NCI-H748 (cell line): ENCODE measurements around the gene TENT5A.
"Not testable (repeated sequence)": the region's sequence is repeated elsewhere in the genome, so short reads cannot be mapped to it uniquely, and the experiment has no call there.

ENCODE experiments used
- DNase-seq: peaks from one replicate; lab custom pipeline; 2025; ENCODE audit not compliant: unreplicated experiment; lab: John Stamatoyannopoulos, UW

The TENT5A gene

GRCh38 chr6:81751388-81752083, 945 bp downstream of the TENT5A start:
- DNase-seq = peak; percentile 79

GRCh38 chr6:81750681-81751387, 1.6 kb downstream of the TENT5A start:
- DNase-seq = peak; percentile 61

- no peak for DNase-seq
Observed at GRCh38 chr6:81750200-81750599, 2.3 kb downstream of the TENT5A start.

GRCh38 chr6:81749707-81750106, 2.8 kb downstream of the TENT5A start:
- DNase-seq = peak; percentile 75

- peak; percentile 11 for DNase-seq
Observed at GRCh38 chr6:81748994-81749393, 3.5 kb downstream of the TENT5A start.

- no peak for DNase-seq
Observed at GRCh38 chr6:81747327-81747726, 5.2 kb downstream of the TENT5A start.

GRCh38 chr6:81744131-81744530, 8.3 kb downstream of the TENT5A start:
- DNase-seq = no peak

- DNase-seq = no peak
Observed at GRCh38 chr6:81743649-81744048, 8.8 kb downstream of the TENT5A start.

GRCh38 chr6:81741689-81742088, 10.8 kb downstream of the TENT5A start:
- no peak for DNase-seq

GRCh38 chr6:81740591-81740990, 11.9 kb downstream of the TENT5A start:
- DNase-seq = not testable (repeated sequence)

GRCh38 chr6:81739230-81740195, 13.0 kb downstream of the TENT5A start:
- DNase-seq = peak; percentile 32

GRCh38 chr6:81736428-81736827, 16.1 kb downstream of the TENT5A start:
- peak; percentile 15 for DNase-seq

GRCh38 chr6:81735756-81736380, 16.6 kb downstream of the TENT5A start:
- no peak for DNase-seq

GRCh38 chr6:81734500-81735150, 17.9 kb downstream of the TENT5A start:
- DNase-seq = no peak

- DNase-seq = no peak
Observed at GRCh38 chr6:81734081-81734480, 18.4 kb downstream of the TENT5A start.

- DNase-seq = no peak
Observed at GRCh38 chr6:81731814-81732213, 20.7 kb downstream of the TENT5A start.

GRCh38 chr6:81727876-81728517, 24.5 kb downstream of the TENT5A start:
- DNase-seq = no peak

GRCh38 chr6:81725127-81725526, 27.4 kb downstream of the TENT5A start:
- no peak for DNase-seq

GRCh38 chr6:81722506-81723223, 29.8 kb downstream of the TENT5A start:
- no peak for DNase-seq
